ENCODE data around the gene PARK7.

GRCh38 chr1:7967196-7967595 is 5.7 kb downstream of the PARK7 start:
- no peak for TF ChIP-seq CTCF (IDR thresholded peaks at IDR 0.05; ENCODE audit: insufficient read depth, low read length)
- no peak for TF ChIP-seq POLR2AphosphoS5 (IDR thresholded peaks at IDR 0.05; ENCODE audit: low read depth)
- TF ChIP-seq, protein P1, sequence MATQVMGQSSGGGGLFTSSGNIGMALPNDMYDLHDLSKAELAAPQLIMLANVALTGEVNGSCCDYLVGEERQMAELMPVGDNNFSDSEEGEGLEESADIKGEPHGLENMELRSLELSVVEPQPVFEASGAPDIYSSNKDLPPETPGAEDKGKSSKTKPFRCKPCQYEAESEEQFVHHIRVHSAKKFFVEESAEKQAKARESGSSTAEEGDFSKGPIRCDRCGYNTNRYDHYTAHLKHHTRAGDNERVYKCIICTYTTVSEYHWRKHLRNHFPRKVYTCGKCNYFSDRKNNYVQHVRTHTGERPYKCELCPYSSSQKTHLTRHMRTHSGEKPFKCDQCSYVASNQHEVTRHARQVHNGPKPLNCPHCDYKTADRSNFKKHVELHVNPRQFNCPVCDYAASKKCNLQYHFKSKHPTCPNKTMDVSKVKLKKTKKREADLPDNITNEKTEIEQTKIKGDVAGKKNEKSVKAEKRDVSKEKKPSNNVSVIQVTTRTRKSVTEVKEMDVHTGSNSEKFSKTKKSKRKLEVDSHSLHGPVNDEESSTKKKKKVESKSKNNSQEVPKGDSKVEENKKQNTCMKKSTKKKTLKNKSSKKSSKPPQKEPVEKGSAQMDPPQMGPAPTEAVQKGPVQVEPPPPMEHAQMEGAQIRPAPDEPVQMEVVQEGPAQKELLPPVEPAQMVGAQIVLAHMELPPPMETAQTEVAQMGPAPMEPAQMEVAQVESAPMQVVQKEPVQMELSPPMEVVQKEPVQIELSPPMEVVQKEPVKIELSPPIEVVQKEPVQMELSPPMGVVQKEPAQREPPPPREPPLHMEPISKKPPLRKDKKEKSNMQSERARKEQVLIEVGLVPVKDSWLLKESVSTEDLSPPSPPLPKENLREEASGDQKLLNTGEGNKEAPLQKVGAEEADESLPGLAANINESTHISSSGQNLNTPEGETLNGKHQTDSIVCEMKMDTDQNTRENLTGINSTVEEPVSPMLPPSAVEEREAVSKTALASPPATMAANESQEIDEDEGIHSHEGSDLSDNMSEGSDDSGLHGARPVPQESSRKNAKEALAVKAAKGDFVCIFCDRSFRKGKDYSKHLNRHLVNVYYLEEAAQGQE (IDR thresholded peaks at IDR 0.05; ENCODE audit: insufficient replicate concordance, low read depth), result no peak
- TF ChIP-seq SPI1 (IDR thresholded peaks at IDR 0.05; ENCODE audit: borderline replicate concordance, low read depth), result 0 out of 2 replicates have a peak, but pooled peaks have one; percentile 22
- TF ChIP-seq GABPA (IDR thresholded peaks at IDR 0.05; ENCODE audit: low read depth), result no peak
